HG02678 (cell line): Measurements from ENCODE around the gene CELF1.

Source experiments
- ATAC-seq: cut with Tn5 transposase; IDR thresholded peaks from one replicate; pipeline ENCODE4 v1.9.1; 2021; ENCODE audit warnings: mild to moderate bottlenecking, moderate library complexity; ENCODE audit not compliant: unreplicated experiment

CELF1 gene

DNA sequence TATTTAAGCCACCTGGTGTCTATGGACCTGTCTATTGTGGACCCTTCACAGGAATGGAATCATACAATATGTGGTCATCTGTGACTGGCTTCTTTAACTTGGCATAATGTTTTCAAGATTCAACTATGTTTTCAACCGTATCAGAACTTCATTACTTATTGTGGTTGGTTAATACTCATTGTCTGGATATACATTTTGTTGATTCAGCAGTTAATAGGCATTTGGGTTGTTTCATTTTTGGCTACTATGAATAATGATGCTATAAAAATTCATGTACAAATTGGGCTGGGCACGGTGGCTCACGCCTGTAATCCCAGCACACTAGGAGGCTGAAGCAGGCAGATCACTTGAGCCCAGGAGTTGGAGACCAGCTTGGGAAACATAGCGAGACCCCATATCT is 101.5 kb downstream of the CELF1 start:
- ATAC-seq: no peak

DNA sequence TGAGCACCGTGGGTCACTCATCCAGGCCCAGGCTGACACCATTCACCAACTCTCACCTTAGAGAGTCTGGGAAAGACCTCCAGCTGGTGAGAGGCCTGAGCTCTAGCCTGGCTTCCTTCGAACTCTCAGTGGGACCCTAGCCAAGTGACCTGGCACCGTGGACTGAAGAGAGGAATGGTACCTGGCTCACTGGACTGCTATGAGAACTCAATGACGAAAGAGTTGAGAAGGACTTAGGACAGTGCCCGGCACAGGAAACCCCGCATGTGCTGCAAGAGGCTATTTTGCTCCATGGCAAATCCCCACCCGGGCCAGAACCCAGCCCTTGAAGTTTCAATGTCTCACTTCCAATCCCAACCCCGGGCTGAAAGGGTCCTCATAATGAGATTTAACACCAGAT is 103.4 kb downstream of the CELF1 start:
- no peak for ATAC-seq

DNA sequence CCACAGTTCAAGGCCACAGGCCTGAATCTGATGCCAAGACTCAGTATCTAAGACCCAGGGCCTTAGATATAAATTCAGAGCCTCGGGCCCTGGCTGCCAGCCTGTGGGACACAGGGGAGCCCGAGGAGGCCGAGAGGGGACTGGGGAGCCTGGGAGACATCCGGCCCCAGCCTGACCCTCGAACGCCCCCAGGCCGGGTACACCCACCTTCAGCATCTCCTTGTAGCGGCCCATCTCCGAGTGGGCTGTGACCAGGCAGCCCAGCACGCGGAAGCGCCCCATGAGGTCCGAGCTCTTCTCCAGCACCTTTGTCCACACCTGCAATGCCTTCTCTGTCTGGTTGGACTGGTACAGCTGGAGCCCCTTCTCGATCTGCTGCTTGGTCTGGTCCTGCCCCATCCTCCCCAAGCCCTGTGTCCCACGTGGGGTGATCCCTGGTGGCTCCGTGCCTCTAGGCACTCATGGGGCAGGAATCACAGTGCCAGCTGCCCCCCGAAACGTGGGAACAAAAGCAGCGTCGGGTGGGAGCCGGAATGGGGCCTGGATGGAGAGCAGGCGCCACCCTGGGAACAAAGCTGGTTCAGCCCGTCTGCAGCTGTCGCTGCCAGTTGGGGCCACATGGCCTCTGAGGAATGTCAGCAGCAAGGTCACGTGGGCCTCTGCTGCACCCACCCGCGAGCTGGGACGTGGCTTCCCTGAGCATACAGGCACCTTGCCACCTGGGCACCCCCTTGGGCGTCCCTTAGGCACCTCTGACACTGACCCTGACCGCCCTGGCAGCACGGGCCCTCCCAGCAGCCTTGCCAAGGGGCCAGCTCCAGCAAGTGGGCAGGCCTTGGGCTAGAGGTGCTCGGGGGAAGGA is 104.1 kb downstream of the CELF1 start, which contains the start of gene RAPSN:
Gene RAPSN, minus strand, starts transcription at position 571 of the 862 bp plus-strand sequence. Its CDS starts 172 bp downstream, at position 399.
- ATAC-seq: no peak

DNA sequence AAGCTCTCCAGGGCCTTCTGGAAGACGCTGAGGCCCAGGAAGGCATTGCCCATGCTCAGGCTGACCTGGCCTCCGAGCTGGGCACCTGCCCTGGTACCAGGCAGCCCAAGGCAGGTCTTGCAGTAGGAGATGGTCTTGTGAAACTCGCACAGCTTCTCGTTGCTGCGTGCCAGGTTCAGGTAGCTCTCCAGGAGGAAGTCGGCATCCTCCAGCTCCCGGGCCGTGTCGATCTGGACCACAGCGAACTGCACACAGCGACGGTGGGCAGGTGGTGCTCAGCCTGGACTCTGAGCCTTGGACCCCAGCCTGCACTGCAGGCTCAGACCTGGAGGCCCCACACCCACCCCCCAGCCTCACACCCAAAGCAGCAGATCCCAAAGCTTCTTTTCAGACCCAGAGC is 105.0 kb downstream of the CELF1 start:
- no peak for ATAC-seq

DNA sequence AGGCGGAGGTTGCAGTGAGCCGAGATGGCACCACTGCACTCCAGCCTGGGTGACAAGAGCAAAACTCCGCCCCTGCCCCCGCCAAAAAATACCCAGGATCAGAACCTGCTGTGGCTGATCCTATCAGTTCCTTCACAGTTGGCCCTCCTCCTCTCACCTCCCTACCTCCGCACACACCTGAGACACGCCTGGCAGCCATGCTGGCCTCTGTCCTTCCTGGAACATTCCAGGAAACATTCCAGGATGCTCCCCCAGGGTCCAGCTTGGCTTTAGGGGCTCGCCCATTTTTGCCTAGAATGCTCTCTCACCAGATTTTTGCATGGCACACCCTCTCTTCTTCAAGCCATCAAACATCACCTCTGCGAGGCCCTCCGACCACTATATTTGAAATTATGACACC is 106.1 kb downstream of the CELF1 start:
- no peak for ATAC-seq

DNA sequence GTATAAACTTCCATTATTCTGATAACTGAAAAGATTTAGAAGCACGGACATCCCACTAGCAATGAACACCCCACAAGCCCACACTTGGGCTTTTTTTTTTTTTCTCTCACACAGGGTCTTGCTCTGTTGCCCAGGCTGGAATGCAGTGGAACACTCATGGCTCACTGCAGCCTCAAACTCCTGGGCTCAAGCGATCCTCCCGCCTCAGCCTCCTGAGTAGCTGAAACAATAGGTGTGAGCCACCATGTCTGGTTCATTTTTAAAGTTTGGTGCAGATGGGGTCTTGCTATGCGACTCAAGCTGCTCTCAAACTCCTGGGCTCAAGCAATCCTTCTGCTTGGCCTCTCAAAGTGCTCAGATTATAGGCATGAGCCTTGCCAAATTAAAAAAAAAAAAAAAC is 107.1 kb downstream of the CELF1 start:
- no peak for ATAC-seq

DNA sequence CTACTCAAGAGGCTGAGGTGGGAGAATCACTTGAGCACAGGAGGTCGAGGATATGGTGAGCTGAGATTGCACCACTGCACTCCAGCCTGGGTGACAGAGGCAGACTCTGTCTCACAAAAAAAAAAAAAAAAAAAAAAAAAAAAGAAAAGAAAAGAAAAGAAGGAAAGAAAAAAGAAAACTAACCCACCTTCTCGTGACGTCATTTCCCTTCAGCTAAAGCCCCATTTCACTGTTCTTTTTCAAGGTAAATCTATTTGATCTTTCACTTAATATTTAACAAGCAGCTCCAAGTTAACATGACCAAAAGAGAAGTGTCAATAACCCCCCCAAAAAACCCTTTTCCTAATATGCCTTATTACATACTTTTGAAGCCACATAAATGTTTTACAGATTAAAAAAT is 109.1 kb downstream of the CELF1 start:
- no peak for ATAC-seq

DNA sequence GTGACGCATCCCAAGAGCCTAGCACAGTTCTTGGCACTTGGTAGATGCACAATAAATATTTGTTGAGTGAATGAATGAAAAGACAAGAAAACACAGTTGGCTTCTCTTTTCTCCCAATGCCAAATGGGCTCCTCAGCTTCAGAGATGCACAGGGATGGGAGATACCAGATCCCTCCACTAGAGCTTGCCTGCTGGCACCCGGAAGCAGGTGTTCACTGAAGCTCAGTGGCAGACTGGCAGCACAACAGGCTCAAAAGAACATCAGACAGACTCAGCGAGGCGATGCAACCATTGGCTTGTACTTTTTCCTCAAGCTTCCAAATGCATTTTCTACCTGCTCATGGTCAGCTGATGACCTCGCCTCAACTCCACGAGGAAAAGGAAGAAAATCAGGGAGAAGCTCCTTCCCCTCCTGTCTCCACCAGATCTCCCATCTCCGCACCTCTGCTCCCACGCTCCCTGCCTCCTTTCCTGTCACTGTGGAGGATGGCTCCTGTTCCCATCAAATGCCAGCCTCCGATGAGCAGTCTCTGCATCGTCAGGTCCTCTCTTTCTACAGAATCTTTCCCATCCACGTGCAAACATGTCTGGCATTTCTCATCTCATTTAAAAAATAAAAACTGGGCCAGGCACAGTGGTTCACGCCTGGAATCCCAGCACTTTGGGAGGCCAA is 109.8 kb downstream of the CELF1 start:
- ATAC-seq: no peak

DNA sequence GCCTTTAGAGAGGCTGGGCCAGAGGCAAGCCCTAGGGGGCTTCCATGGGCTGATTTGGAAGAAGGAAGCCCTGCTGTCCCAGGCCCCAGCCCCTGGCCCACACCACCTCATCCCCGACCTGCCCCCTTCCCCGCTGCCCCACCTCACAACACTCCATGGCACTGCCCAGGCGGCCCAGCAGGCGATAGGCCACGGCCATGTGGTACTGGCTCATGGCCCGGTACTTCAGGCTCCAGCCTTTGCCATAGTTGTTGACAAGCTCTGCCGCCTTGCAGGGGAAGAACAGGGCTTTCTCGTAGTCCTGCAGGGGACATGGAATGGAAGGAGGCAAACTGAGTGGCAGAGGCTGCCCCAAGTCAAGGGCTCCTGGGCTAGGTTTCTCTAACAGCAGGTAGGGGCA is 110.4 kb downstream of the CELF1 start:
- no peak for ATAC-seq

DNA sequence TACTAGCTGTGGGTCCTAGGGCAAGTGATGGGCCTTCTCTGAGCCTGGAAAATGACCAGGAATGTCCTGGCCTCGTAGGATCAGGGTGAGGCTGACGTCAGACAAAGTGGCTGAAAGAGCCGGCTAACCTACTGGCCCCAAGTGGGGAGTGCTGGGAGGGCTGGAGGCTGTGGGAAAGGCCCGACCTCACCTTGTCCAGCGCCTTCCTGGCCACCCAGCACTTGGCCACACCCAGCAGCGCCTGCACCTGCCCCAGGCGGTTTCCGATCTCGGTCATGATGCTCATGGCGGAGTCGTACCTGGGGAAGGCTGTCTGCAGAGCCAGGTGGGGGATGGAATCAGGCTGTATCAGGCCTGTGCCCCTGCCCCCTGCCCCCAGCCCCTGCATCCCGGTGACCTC is 111.5 kb downstream of the CELF1 start:
- ATAC-seq: no peak

DNA sequence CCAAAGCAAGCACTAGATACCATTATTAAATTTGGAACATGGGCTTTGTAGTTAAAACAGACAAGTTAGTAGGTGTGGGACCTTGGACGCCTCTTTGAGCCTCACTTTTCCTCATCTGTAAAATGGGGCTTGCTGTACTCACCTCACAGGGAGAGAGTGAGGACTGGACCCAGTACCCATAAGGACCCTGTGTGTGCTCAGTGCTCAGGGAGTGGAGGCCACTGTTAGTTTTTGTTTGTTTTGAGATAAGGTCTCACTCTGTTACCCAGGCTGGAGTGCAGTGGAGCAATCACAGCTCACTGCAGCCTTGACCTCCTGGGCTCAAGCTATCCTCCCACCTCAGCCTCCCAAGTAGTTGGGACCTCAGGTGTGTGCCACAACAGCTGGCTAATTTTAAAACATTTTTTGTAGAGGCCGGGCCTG is 112.9 kb downstream of the CELF1 start:
- ATAC-seq: no peak

DNA sequence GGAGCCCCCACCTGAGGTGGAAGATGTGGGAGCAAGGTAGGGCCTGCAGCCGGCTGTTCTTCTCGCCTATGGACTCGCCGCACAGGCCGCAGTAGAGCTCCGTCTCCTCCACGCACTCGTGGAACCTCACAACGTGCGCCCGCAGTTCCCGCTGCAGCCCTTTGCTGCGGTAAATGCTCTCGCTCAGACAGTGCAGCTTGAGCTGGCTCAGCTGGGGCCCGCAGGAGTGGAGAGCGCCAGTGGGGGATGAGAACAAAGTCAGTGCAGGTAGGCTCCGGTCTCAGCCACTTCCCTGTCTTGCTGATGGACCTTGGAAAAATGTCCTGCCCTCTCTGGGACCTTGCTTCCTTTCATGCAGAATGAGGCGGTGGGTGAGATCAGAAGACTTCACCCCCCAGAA is 114.2 kb downstream of the CELF1 start:
- no peak for ATAC-seq

DNA sequence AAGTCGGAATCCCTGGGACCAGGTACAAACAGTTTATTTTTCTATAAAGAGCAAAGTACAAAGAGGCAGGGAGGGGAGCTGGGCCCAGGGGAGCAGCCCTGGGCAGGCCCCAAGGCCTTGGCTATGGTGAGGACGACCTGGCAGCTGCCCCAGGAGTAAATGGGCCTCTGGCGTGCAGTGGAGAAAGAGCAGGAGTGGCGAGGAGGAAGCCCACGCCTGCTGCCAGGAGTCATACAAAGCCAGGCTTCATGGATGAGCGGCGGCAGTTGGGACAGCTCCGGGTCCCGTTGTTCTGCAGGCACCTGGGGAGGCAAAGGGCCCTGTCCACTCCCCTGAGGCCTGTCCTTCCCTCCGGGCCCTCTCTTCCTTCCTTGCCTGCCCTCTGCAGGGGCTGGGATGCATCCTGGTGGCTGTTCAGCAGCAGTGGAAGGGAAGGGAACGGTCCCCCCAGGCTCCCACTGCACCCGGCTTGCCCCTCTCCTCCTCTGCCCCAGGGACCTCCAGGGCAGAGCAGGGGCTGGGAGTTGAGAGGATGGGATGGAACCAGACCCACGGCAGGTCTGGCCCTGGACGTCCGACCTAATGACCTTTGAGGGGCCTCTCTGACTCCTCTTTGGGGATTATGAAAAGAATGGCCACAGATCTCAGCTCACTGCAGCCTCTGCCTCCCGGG is 115.0 kb downstream of the CELF1 start:
- no peak for ATAC-seq

DNA sequence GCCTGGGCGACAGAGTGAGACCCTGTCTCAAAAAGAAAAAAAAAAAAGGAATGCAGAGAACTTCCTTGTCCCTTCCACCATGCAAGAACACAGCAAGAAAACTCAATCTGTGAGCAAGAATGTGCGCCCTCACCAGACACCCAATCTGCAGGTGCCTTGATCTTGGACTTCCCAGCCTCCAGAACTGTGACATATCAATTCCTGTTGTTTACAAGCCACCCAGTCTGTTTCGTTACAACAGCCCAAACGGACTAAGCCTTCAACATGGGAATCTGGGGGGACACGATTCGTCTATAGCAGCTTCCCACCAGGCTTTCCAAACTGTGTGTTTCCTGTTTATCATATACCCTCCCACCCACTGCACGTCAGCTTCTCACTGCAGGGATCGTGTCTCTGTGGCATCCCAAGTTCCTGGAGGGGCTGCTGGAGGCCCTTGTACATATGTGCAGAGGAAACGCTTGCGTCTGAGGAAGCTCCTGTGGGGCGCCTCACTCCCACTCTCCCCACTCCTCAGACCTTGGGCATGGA is 115.7 kb downstream of the CELF1 start:
- ATAC-seq: no peak

DNA sequence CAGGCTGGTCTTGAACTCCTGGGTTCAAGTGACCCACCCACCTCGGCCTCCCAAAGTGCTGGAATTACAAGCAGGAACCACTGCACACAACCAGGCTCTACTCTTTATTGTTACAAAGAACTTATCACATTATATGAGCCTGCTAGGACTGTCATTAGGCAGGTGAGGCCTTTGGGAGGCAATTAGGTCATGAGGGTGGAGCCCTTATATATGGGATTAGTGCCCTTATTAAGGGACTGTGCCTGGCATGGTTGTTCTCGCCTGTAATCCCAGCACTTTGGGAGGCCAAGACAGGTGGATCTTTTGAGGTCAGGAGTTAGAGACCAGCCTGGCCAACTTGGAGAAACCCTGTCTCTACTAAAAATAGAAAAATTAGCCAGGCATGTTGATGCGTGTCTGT is 116.2 kb downstream of the CELF1 start:
- no peak for ATAC-seq

DNA sequence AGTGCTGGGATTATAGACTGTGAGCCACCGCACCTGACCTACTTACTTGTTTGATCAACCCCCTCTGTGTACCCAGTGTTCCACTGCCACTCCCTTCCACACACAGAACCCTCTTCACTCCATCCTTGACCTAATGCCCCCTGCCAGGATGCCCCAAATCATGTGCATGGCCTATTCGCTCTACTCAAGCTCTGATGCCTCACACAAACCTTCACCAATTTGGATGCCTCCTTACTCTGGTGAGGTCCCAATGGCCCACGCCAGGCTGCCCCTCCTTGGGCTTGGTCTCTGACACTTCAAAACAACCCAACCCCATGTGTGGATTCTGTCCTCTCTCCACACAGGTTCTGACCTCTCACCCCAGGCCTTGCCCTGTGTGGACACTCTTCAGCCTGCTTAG is 117.2 kb downstream of the CELF1 start:
- no peak for ATAC-seq

DNA sequence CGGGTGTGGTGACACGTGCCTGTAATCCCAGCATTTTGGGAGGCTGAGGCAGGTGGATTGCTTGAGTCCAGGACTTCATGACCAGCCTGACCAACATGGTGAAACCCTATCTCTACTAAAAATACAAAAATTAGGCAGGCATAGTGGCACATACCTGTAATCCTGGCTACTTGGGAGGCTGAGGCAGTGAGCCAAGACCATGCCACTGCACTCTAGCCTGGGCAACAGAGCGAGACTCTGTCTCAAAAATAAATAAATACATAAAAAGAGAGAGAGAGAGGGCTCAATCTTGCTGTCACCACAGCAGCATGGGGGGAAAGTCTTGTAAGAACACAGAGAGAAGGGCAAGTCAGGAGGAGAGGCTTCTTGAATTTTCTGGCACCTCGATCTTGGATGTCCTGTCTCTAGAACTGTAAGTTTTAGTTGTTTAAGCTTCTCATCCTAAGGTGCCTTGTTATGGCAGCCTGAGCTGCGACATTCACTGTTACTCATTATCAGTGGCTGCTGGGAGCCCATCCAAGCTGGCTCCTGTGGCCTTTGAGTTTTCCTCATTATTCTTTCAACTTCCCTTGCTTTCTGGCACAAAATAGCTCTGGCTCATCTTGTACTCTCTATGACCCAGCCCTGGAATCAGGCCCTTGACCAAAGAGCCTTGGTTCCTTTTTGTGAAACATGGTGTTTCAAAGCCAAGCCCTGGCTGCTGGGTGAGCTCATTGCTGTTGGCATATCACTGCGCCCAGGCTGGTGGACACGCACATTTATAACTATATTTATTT is 118.7 kb downstream of the CELF1 start:
- ATAC-seq: no peak

DNA sequence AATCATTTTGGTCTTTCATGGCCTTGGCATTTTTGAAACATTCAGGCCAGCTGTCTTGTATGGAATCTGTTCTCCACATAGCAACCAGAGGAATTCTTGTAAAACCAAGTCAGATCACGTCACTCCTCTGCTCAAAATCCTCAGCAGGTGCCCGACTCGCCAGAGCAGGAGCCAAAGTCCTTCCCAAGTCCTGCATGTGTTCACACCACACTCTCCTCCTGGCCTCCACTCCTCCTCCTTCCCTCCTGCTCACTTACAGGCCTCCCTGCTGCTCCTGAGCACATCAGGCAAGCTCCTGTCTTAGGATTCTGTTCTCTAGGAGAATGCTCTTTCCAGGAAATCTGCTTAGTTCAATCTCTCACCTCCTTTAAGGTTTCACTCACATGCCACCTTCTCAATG is 119.8 kb downstream of the CELF1 start:
- ATAC-seq: no peak

DNA sequence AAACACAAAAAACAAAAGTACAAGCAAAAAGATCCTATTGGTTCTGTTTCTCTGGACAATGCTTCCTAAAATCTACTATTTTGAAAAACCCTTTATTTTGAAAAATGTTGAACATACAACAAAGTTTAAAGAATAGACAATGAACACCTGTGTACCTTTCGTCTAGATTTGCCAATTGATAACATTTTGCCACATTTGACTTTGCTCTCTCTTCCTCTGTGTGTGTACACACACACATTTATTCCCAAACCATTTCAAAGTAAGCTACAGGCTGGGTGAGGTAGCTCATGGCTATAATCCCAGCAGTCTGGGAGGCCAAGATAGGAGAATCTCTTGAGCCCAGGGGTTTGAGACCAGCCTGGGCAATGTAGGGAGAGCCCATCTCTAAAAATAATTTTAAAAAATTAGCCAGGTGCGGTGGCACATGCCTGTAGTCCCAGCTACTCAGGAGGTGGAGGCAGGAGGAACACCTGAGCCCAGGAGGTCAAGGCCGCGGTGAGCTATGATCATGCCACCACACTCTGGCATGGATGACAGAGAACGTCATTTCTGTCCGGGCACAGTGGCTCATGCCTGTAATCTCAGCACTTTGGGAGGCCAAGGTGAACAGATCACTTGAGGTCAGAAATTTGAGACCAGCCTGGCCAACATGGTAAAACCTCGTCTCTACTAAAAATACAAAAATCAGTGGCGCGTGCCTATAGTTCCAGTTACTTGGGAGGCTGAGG is 121.4 kb downstream of the CELF1 start:
- no peak for ATAC-seq

DNA sequence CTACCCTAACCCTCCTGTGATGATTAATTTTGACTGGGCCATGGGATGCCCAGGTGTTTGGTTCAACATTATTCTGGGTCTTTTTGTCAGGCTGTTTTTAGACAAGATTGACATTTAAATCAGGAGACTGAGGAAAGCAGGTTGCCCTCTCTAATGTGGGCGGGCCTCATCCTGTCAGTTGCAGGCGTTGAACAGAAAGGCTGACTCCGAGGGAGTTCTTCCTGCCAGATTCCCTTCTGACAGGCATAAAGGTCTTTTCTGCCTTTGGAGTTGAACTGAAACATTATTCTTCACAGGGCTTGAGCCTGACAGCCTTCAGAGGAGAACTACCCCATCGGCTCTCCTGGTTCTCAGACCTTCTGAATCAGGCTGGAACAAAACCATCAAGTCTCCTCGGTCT is 122.4 kb downstream of the CELF1 start:
- ATAC-seq: no peak
